T-helper 2 cell treated with Interferon-gamma antibody and Interleukin-4, amounts not matched to agents 5 μg/mL and 100 μg/mL, for 36 hours (primary cell): ENCODE data around the gene PTPRN2.

Experiments used
- DNase-seq: peaks from one replicate; pipeline ENCODE4 v3.0.0; 2021; ENCODE audit warnings: low spot score
- H3K27ac Mint-ChIP-seq: one replicate; pipeline ENCODE4 v1.8.0; 2021; ENCODE audit warnings: mild to moderate bottlenecking, mixed read lengths
- H3K27me3 Mint-ChIP-seq: one replicate; pipeline ENCODE4 v1.8.0; 2021; ENCODE audit warnings: low read depth, mixed read lengths
- H3K36me3 Mint-ChIP-seq: one replicate; pipeline ENCODE4 v1.8.0; 2021; ENCODE audit warnings: low read depth, mixed read lengths
- H3K4me1 Mint-ChIP-seq: one replicate; pipeline ENCODE4 v1.8.0; 2021; ENCODE audit warnings: low read depth, mixed read lengths
- H3K4me3 Mint-ChIP-seq: one replicate; pipeline ENCODE4 v1.8.0; 2022; ENCODE audit warnings: mild to moderate bottlenecking, moderate library complexity, mixed read lengths
- H3K9me3 Mint-ChIP-seq: one replicate; pipeline ENCODE4 v1.8.0; 2021; ENCODE audit warnings: mixed read lengths

Gene PTPRN2

DNA sequence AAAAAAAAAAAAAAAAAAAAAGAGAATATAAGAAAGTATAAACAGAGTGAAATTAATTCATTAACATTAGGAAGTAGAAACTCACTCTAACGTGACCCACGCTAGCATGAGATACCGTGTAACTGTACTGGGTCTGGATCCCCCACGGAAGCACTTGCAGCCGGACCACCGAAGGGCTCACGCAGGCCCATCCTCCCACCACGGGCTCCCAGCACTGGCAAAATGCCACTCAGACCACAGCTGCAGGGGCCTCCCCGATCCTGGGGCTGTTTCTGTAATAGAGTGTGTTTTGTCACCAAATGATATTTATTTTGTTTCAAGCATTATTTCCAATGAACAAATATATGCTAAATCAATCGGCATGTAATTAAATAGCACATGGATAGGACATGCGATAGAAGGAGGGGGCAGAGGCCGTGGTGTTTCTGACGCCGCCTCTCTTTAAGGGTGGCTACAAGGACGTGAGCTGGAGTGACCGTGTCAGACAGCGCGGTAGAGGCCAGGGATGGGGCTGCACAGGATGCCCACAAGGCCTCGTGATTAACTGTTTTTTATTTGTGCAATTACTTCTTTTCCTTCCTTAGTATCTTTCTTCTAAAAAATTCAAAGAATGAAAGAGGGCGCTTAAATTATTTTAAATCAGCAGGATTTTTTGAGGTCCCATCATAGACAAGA, 568.5 kb downstream of the PTPRN2 start:
- H3K4me1 Mint-ChIP-seq: no peaks in the 10 kb centered on the region
- H3K4me3 Mint-ChIP-seq: no peak overlapping the region
- no peaks in the 10 kb centered on the region for H3K27me3 Mint-ChIP-seq
- no peaks in the 10 kb centered on the region for H3K36me3 Mint-ChIP-seq
- no peaks in the 10 kb centered on the region for H3K9me3 Mint-ChIP-seq
- H3K27ac Mint-ChIP-seq: no peak overlapping the region
- DNase-seq: no peak

DNA sequence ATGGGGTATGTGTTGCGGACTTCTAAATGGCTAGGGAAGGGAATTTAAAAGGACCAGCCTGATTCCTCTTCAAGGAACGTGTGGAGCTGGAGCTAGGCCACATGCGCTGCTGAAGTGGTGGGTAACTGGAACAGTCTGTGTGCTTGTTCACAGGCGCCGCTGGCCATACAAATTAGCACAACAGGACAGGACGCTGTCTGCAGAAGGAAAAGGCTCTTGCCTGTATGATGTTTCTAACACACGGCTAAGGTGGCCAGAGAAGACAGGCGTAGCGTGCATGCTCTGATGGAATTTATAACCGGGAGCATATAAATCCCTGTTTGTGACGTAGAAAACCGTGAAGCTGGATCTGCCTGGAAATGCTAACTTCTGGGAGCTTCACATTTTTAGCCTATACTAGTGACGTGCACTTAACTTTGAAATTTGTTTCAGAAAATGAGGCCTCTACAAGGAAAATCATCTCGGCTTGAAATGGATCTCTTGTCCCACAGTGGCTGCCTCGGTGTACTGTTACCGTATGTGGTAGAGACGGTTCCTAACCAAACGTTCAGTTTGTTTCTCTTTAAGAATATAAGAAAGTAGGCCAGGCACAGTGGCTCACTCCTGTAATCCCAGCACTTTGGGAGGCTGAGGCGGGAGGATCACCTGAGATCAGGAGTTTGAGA, 569.4 kb downstream of the PTPRN2 start:
- Mint-ChIP-seq H3K4me3 (no peak overlapping the region), H3K36me3 (no peaks in the 10 kb centered on the region), H3K27me3 (no peaks in the 10 kb centered on the region), H3K4me1 (no peaks in the 10 kb centered on the region), H3K27ac (no peak overlapping the region), H3K9me3 (no peaks in the 10 kb centered on the region)
- DNase-seq: no peak

DNA sequence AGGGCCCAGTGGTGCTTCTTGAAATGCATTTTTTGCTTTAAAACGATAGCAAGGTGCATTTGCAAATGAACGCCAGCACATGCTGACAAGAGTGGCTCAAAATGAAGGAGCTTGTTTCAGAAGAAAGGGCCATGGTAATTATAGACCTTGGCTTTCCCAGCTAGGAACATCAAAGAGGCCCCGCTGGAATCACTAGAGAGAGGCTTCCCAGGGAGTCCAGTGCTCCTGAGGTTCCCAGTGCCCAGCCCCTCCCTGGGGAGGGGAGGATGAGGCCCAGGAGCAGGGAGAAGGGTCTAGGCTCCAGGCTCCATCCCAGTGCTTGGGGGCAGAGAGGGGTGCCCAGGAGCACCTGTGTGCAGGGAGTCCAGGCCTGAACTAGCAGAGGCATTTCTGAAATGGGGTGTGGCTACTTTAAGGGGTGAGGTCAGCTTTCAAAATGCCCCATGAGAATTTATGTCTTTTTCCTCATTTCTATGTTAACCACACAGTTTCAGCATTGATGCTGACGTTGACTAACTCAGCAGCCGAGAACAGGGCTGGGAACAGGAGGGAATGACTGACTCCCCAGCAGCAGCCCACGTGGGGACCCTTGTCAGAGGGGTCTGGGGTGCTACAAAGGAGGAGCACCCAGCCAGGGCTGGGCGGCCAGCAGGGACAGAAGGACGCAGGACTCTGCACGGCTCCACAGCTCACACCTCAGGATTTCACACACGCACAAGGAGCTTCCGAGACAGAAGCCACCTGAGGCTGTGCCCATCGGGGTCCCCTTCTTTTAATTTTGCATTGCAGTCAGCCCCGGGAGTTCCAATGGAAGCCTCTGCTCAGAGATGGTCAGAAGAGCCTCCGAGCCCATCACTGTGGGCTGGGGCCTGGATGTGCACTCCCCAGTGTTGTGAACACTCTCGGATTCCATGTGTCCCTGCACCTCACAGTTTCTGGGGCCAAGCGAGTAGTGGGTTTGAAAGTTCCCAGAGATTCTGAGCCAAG, 570.2 kb downstream of the PTPRN2 start:
- Mint-ChIP-seq H3K27ac (no peak overlapping the region), H3K9me3 (no peaks in the 10 kb centered on the region), H3K4me1 (no peaks in the 10 kb centered on the region), H3K4me3 (no peak overlapping the region), H3K27me3 (no peaks in the 10 kb centered on the region), H3K36me3 (no peaks in the 10 kb centered on the region)
- no peak for DNase-seq

- H3K36me3 Mint-ChIP-seq: no peaks in the 10 kb centered on the region
- peaks cover 2% of the 10 kb centered on the region for H3K27me3 Mint-ChIP-seq
- H3K27ac Mint-ChIP-seq: no peak overlapping the region
- no peak overlapping the region for H3K4me3 Mint-ChIP-seq
- H3K4me1 Mint-ChIP-seq: no peaks in the 10 kb centered on the region
- H3K9me3 Mint-ChIP-seq: no peaks in the 10 kb centered on the region
- no peak for DNase-seq
These were observed 571.2 kb downstream of the PTPRN2 start for GRCh38 chr7:158016180-158017097.

DNA sequence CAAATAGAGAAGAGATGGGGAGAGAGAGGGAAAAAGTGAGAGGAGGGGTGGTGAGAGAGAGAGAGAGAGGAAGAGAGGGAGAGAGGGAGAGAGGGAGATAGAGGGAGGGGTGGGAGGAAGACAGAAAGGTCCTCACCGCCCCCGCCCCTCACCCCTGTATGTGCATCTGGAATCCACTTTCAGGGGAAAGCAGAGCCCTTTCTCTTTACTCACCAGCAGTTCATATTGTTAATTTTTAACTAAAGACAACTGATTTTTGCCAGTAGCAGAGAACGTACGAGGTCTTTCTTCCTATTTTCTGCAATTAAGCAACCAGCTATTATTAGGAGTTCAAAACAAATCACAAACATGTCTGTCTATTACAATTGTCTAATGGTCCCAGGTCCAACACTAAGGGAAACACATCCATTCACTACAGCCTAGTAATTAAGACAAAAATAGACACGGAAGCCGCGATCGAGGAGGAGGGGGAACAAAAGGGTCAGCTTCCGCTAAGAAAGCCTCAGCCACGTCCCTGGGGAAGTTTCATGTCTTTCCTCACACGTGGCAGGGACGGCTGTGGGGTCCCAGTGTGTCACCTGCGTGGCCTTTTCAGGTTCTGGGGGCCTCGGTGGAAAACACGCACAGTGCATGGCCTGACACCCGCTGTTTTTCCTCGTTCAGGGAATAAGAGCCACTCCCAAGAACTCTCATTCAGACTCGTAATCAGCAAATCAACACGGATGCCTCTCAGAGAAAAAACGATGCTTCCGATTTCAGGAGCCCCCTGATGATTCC, 572.0 kb downstream of the PTPRN2 start:
- Mint-ChIP-seq H3K27ac (no peak overlapping the region), H3K36me3 (no peaks in the 10 kb centered on the region), H3K4me3 (no peak overlapping the region), H3K4me1 (no peaks in the 10 kb centered on the region), H3K9me3 (no peaks in the 10 kb centered on the region), H3K27me3 (peaks cover 2% of the 10 kb centered on the region)
- DNase-seq: no peak

DNA sequence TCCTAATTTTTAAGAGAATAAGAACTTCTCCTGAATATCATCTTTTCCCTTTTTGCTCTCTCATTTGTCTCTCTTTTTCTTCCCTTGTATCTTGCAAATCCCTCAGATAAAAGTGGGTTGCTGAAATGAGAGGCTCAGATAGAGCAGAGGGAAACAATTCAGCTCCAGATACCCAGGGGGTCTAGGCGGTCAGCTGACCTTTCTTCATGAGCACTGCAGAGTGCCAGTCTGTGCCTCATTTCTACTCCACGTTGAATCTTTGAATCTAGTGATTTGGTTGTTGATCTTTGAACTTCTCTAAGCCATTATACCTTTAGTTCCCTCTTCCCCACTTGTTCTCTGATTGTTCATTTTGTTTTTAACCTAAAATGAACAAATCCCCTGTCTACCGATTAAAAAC, 572.6 kb downstream of the PTPRN2 start:
- H3K9me3 Mint-ChIP-seq: no peaks in the 10 kb centered on the region
- no peaks in the 10 kb centered on the region for H3K4me1 Mint-ChIP-seq
- H3K4me3 Mint-ChIP-seq: no peak overlapping the region
- H3K36me3 Mint-ChIP-seq: no peaks in the 10 kb centered on the region
- peaks cover 2% of the 10 kb centered on the region for H3K27me3 Mint-ChIP-seq
- H3K27ac Mint-ChIP-seq: no peak overlapping the region
- no peak for DNase-seq

GRCh38 chr7:158013085-158013668, 574.4 kb downstream of the PTPRN2 start:
- DNase-seq: no peak
- H3K4me3 Mint-ChIP-seq: no peak overlapping the region
- no peaks in the 10 kb centered on the region for H3K4me1 Mint-ChIP-seq
- H3K27me3 Mint-ChIP-seq: peaks cover 2% of the 10 kb centered on the region
- H3K36me3 Mint-ChIP-seq: no peaks in the 10 kb centered on the region
- no peaks in the 10 kb centered on the region for H3K9me3 Mint-ChIP-seq
- H3K27ac Mint-ChIP-seq: no peak overlapping the region

GRCh38 chr7:158011941-158012340, 575.7 kb downstream of the PTPRN2 start:
- Mint-ChIP-seq H3K4me1 (no peaks in the 10 kb centered on the region), H3K9me3 (no peaks in the 10 kb centered on the region), H3K36me3 (no peaks in the 10 kb centered on the region), H3K27ac (no peak overlapping the region), H3K4me3 (no peak overlapping the region), H3K27me3 (peaks cover 2% of the 10 kb centered on the region)
- DNase-seq: no peak

DNA sequence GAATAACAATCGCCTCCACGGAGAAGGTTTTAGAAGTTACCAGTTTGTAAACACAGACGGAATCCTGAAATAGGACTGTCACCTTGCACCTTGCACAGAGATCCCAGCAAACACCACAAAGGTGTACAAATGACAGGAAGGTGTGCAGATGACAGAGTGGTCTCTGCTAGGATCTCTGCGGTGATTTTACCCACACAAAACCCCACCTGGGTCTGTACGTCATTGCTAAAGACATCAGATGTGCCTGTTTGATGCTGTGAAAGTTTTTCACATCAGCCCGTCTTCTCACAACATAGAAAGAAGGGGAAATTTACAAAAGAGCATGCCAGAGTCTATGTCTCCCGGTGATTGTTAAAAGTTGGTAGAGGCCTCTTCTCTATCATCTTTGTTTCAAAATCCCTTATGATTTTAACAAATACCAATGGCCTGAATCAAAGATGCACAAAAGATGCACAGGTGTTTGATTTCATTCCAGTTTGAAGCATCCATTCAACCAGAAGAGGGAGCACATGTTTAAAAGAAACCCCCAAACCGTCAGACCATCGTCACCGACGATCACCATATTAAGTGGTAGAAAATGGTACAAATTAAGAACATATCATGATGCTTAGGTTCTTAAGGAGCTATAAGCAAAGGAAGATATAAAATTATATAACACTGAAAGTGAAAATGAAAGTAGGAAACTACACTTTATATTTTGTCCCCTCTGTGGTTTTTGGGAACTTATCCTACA, 576.5 kb downstream of the PTPRN2 start:
- H3K36me3 Mint-ChIP-seq: no peaks in the 10 kb centered on the region
- H3K4me1 Mint-ChIP-seq: no peaks in the 10 kb centered on the region
- H3K4me3 Mint-ChIP-seq: no peak overlapping the region
- H3K27ac Mint-ChIP-seq: no peak overlapping the region
- H3K9me3 Mint-ChIP-seq: no peaks in the 10 kb centered on the region
- no peak for DNase-seq
- peaks cover 2% of the 10 kb centered on the region for H3K27me3 Mint-ChIP-seq

DNA sequence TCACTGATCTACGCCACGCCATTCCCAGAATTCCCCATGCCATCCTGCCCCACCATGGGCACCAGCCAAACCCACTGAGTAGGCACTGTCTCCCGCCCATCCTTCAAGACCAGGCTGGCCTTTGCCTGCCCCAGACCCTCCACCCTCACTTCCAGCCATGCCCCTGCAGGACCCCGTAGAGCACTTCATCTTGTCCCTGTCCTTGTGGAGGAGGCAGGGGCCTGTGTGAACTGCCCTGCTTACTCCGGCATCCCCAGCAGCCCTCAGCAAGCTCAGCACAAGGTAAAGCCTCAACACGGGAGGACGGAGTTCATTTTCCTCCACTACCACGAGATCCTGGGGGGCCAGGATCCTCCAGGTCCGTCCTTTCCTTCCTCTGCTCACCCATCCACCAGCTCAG, 577.7 kb downstream of the PTPRN2 start:
- DNase-seq: no peak
- Mint-ChIP-seq H3K27me3 (peaks cover 2% of the 10 kb centered on the region), H3K27ac (no peak overlapping the region), H3K9me3 (no peaks in the 10 kb centered on the region), H3K4me3 (no peak overlapping the region), H3K4me1 (no peaks in the 10 kb centered on the region), H3K36me3 (no peaks in the 10 kb centered on the region)

DNA sequence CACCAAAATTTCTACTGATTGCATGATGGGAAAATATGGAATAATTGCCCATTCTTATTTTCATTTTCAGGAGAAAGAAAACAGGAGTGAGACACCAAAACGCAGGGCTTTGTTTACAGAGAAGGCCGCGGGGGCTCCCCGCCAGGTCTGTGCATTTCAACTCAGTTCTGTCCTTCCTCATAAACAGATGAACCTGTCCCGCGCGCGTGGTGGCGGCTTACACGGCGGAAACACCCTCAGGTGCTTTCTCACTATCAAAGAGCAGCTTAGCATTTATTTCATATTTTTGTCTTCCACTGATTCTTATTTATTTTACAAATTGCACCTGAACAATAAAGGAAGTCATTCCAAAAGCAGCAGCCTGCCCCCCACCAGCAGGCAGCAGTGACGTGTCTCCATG, 579.4 kb downstream of the PTPRN2 start:
- H3K36me3 Mint-ChIP-seq: no peaks in the 10 kb centered on the region
- no peak overlapping the region for H3K27ac Mint-ChIP-seq
- H3K27me3 Mint-ChIP-seq: peaks cover 2% of the 10 kb centered on the region
- DNase-seq: no peak
- H3K9me3 Mint-ChIP-seq: no peaks in the 10 kb centered on the region
- H3K4me1 Mint-ChIP-seq: no peaks in the 10 kb centered on the region
- H3K4me3 Mint-ChIP-seq: no peak overlapping the region

DNA sequence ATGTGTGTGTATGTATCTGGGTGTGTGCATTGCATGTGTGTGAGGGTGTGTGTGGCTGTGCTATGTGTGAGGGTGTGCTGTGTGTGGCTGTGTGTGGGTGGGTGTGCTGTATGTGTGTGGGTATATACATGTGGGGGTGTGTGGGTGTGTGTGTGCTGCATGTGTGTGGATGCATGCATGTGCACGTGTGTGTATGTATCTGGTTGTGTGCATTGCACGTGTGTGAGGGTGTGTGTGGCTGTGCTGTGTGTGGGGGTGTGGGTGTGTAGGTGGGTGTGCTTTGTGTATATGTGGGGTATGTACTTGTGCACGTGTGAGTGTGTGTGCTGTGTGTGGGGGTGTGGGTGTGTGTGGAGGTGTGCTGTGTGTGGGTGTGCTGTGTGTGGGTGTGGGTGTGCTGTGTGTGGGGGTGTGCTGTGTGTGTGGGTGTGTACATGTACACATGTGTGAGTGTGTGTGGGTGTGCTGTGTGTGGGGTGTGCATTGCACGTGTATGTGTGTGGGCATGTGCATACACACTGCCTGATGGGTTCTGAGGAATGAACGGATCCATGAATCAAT, 579.8 kb downstream of the PTPRN2 start:
- Mint-ChIP-seq H3K36me3 (no peaks in the 10 kb centered on the region), H3K4me3 (no peak overlapping the region), H3K27me3 (peaks cover 2% of the 10 kb centered on the region), H3K9me3 (no peaks in the 10 kb centered on the region), H3K27ac (no peak overlapping the region), H3K4me1 (no peaks in the 10 kb centered on the region)
- no peak for DNase-seq
